Esophagus (tissue), 2 donors: ENCODE results near the gene SPATA13. TPM values are rescaled to one million over a fixed set of nuclear protein-coding genes. Genes with fewer than 3 reads are reported as not detected.

Source experiments
- H3K27ac ChIP-seq, 2 donors: one replicate each; pipeline ENCODE4 v1.5.1; 2013; ENCODE audit warnings: low read depth in 2 of 2, mild to moderate bottlenecking in 2 of 2, inconsistent platforms in 1 of 2, low read length in 1 of 2, moderate library complexity in 1 of 2
- H3K27me3 ChIP-seq, 2 donors: one replicate each; pipeline ENCODE4 v1.6.1; 2013; ENCODE audit warnings: low read length in 2 of 2, control low read depth in 1 of 2, mild to moderate bottlenecking in 1 of 2; ENCODE audit not compliant: insufficient read depth in 2 of 2, control insufficient read depth in 1 of 2
- H3K36me3 ChIP-seq, 2 donors: one replicate each; pipeline ENCODE4 v1.6.1; 2013; ENCODE audit warnings: low read length in 1 of 2; ENCODE audit not compliant: control insufficient read depth in 2 of 2, insufficient read depth in 2 of 2
- H3K4me1 ChIP-seq, 2 donors: one replicate each; pipeline ENCODE4 v1.6.1; 2013; ENCODE audit warnings: low read length in 1 of 2; ENCODE audit not compliant: control insufficient read depth in 2 of 2, insufficient read depth in 2 of 2
- H3K4me3 ChIP-seq, 2 donors: one replicate each; pipeline ENCODE4 v1.5.1; 2013; ENCODE audit warnings: low read length in 2 of 2, mild to moderate bottlenecking in 2 of 2, low read depth in 1 of 2, moderate library complexity in 1 of 2
- H3K9me3 ChIP-seq, 2 donors: one replicate each; pipeline ENCODE4 v1.6.1; 2013; ENCODE audit warnings: mild to moderate bottlenecking in 2 of 2, low read depth in 1 of 2, low read length in 1 of 2, moderate library complexity in 1 of 2; ENCODE audit not compliant: control insufficient read depth in 2 of 2, insufficient read depth in 1 of 2
- WGBS, 2 donors: extraction: QIAGEN DNeasy Blood & Tissue Kit; methylation state at CpG; one replicate each; pipeline ENCODE4 v1.1.7; 2013; 5-methylcytosine and 5-hydroxymethylcytosine counted together
- polyA plus RNA-seq, 2 donors: library from polyadenylated mRNA; stranded (reverse); fragments of 200-250 nt; gene quantifications; one replicate each; pipeline ENCODE4 v1.2.3, GENCODE V29; 2013
- donor health status: healthy with polysubstance abuse.
- donor health status: Bipolar disorder and iron deficiency.

The SPATA13 gene
- polyA plus RNA-seq, 2 donors = 1.8 to 3.8 TPM

- H3K4me3 ChIP-seq = no peak overlapping the region
- peaks cover 0 to 5% of the 10 kb centered on the region in 2 donors for H3K4me1 ChIP-seq
- no peaks in the 10 kb centered on the region for H3K36me3 ChIP-seq
- H3K27ac ChIP-seq = no peak overlapping the region
- 92 to 94% methylated on average over 7 of the region's 7 CpGs for WGBS, 2 donors
- H3K9me3 ChIP-seq = no peaks in the 10 kb centered on the region
- H3K27me3 ChIP-seq = no peaks in the 10 kb centered on the region
These were observed 113.4 kb downstream of the SPATA13 start for GRCh38 chr13:24273926-24274325.

GRCh38 chr13:24274452-24275021, 114.0 kb downstream of the SPATA13 start:
- H3K36me3 ChIP-seq = no peaks in the 10 kb centered on the region
- H3K4me1 ChIP-seq = peaks cover 2 to 5% of the 10 kb centered on the region in 2 donors
- 31 to 37% methylated on average over 6 of the region's 6 CpGs for WGBS, 2 donors
- H3K9me3 ChIP-seq = no peaks in the 10 kb centered on the region
- no peak overlapping the region for H3K27ac ChIP-seq
- no peaks in the 10 kb centered on the region for H3K27me3 ChIP-seq
- H3K4me3 ChIP-seq = no peak overlapping the region

- no peaks in the 10 kb centered on the region for H3K9me3 ChIP-seq
- peaks cover 2 to 5% of the 10 kb centered on the region in 2 donors for H3K4me1 ChIP-seq
- H3K27me3 ChIP-seq = no peaks in the 10 kb centered on the region
- no peak overlapping the region for H3K27ac ChIP-seq
- no peak overlapping the region for H3K4me3 ChIP-seq
- no peaks in the 10 kb centered on the region for H3K36me3 ChIP-seq
These were observed 114.5 kb downstream of the SPATA13 start for GRCh38 chr13:24275041-24275440.

- Histone ChIP-seq H3K9me3 (no peaks in the 10 kb centered on the region), H3K36me3 (peaks cover 0 to 5% of the 10 kb centered on the region in 2 donors), H3K4me3 (no peak overlapping the region), H3K27ac (no peak overlapping the region), H3K27me3 (no peaks in the 10 kb centered on the region), H3K4me1 (peaks cover 2 to 5% of the 10 kb centered on the region in 2 donors)
- 76 to 78% methylated on average over 2 of the region's 2 CpGs for WGBS, 2 donors
These were observed 115.8 kb downstream of the SPATA13 start for GRCh38 chr13:24276306-24276705.

GRCh38 chr13:24276861-24277260, 116.3 kb downstream of the SPATA13 start:
- Histone ChIP-seq H3K4me1 (peaks cover 2 to 5% of the 10 kb centered on the region in 2 donors), H3K36me3 (peaks cover 0 to 5% of the 10 kb centered on the region in 2 donors), H3K27ac (no peak overlapping the region), H3K4me3 (no peak overlapping the region), H3K9me3 (no peaks in the 10 kb centered on the region), H3K27me3 (no peaks in the 10 kb centered on the region)
- 92 to 94% methylated on average over 13 of the region's 13 CpGs for WGBS, 2 donors

GRCh38 chr13:24277761-24278160, 117.2 kb downstream of the SPATA13 start:
- Histone ChIP-seq H3K27me3 (no peaks in the 10 kb centered on the region), H3K27ac (no peak overlapping the region), H3K9me3 (no peaks in the 10 kb centered on the region), H3K36me3 (peaks cover 0 to 5% of the 10 kb centered on the region in 2 donors), H3K4me1 (peaks cover 2% of the 10 kb centered on the region in 2 donors), H3K4me3 (no peak overlapping the region)
- 87 to 93% methylated on average over 6 of the region's 6 CpGs for WGBS, 2 donors

- Histone ChIP-seq H3K4me1 (peaks cover 0 to 2% of the 10 kb centered on the region in 2 donors), H3K36me3 (peaks cover 1 to 5% of the 10 kb centered on the region in 2 donors), H3K27me3 (no peaks in the 10 kb centered on the region), H3K4me3 (no peak overlapping the region), H3K9me3 (no peaks in the 10 kb centered on the region), H3K27ac (no peak overlapping the region)
- WGBS, 2 donors = 91 to 92% methylated on average over 8 of the region's 8 CpGs
These were observed 119.0 kb downstream of the SPATA13 start for GRCh38 chr13:24279327-24280110.

- Histone ChIP-seq H3K36me3 (peaks cover 5 to 6% of the 10 kb centered on the region in 2 donors), H3K27ac (no peak overlapping the region), H3K27me3 (no peaks in the 10 kb centered on the region), H3K4me1 (peaks cover 0 to 2% of the 10 kb centered on the region in 2 donors), H3K9me3 (no peaks in the 10 kb centered on the region), H3K4me3 (no peak overlapping the region)
- WGBS, 2 donors = 76 to 77% methylated on average over 7 of the region's 7 CpGs
These were observed 120.2 kb downstream of the SPATA13 start for GRCh38 chr13:24280720-24281119.

GRCh38 chr13:24281188-24282008, 120.9 kb downstream of the SPATA13 start:
- Histone ChIP-seq H3K27ac (no peak overlapping the region), H3K4me1 (peaks cover 0 to 2% of the 10 kb centered on the region in 2 donors), H3K27me3 (no peaks in the 10 kb centered on the region), H3K9me3 (no peaks in the 10 kb centered on the region), H3K36me3 (peaks cover 8 to 11% of the 10 kb centered on the region in 2 donors), H3K4me3 (no peak overlapping the region)
- 86 to 91% methylated on average over 18 of the region's 18 CpGs for WGBS, 2 donors
